ENCODE results near the gene ST6GALNAC3. TPM values are rescaled to one million over a fixed set of nuclear protein-coding genes. Genes with fewer than 3 reads are reported as not detected.

The ST6GALNAC3 gene
- total RNA-seq, 6 experiments from 2014 or later = 1.4 to 3.2 (median 2.6) TPM

GRCh38 chr1:76313304-76313703 is 238.8 kb downstream of the ST6GALNAC3 start:
- Histone ChIP-seq H3K4me3 (no peak overlapping the region), H3K4me1 (no peaks in the 10 kb centered on the region), H3K27ac (no peak overlapping the region), H3K27me3 (no peaks in the 10 kb centered on the region), H3K9me3 (peaks cover 0 to 3% (median 0%) of the 10 kb centered on the region in 4 donors), H3K36me3 (no peaks in the 10 kb centered on the region)
- 57% methylated on average over 1 of the region's 1 CpG for WGBS (ENCODE audit: insufficient coverage, low coverage, low lambda C conversion rate, missing lambda C conversion rate)
- intact Hi-C loops (cut with DNase I) = no loop called here
- ATAC-seq (no peak), DNase-seq (no peak)
- no peak for TF ChIP-seq POLR2A (IDR thresholded peaks at IDR 0.05)
- TF ChIP-seq CTCF (IDR thresholded peaks at IDR 0.05) = no peak

- Histone ChIP-seq H3K4me1 (no peaks in the 10 kb centered on the region), H3K9me3 (peaks cover 0 to 3% (median 0%) of the 10 kb centered on the region in 4 donors), H3K4me3 (no peak overlapping the region), H3K36me3 (no peaks in the 10 kb centered on the region), H3K27ac (no peak overlapping the region), H3K27me3 (no peaks in the 10 kb centered on the region)
- intact Hi-C loops (cut with DNase I) = no loop called here
- TF ChIP-seq POLR2A (IDR thresholded peaks at IDR 0.05) = no peak
- no peak for DNase-seq
- ATAC-seq = no peak
- WGBS (ENCODE audit: insufficient coverage, low coverage, low lambda C conversion rate, missing lambda C conversion rate) = 61% methylated on average over 2 of the region's 2 CpGs
Measured at GRCh38 chr1:76314730-76315129, 240.2 kb downstream of the ST6GALNAC3 start.

DNA sequence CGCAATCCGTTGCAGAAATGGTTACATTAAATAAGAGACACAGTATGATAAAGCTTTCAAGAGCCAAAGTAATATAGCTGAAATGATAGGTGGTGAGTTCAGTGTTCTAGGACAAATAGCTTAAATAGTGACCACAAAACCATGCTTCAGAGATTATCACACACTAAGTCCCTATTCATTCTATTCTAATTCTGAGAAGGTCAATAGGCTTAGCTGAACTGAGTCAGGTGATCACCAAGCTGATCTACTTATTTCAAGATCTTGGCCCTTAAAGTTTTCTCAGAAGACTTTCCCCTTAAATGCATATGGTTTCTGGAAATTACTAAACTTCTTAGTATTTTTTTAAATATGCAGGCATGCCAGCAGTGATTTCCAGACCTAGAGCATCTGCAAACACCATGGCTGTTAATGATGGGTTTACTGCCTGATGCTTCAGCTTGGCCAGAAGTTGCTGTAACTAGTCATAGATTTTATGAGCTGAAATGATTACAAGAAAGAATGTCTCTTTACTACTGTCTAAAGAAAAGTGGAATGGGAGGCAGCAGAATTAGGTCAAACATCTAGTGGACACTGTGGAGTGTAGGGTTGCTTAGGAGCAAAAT is 242.9 kb downstream of the ST6GALNAC3 start:
- Histone ChIP-seq H3K4me1 (no peaks in the 10 kb centered on the region), H3K27ac (no peak overlapping the region), H3K4me3 (no peak overlapping the region), H3K36me3 (no peaks in the 10 kb centered on the region), H3K9me3 (peaks cover 0 to 3% (median 0%) of the 10 kb centered on the region in 4 donors), H3K27me3 (no peaks in the 10 kb centered on the region)
- 49% methylated on average over 2 of the region's 2 CpGs for WGBS (ENCODE audit: insufficient coverage, low coverage, low lambda C conversion rate, missing lambda C conversion rate)
- ATAC-seq = no peak
- no peak for DNase-seq
- intact Hi-C loops (cut with DNase I) = no loop called here
- TF ChIP-seq POLR2A (IDR thresholded peaks at IDR 0.05) (no peak), CTCF (IDR thresholded peaks at IDR 0.05) (no peak)

GRCh38 chr1:76330991-76331603 is 256.6 kb downstream of the ST6GALNAC3 start:
- peak; percentile 77 to 84 (median 78) for ATAC-seq
- no peak for TF ChIP-seq POLR2A (IDR thresholded peaks at IDR 0.05)
- TF ChIP-seq CTCF (IDR thresholded peaks at IDR 0.05) = peak; percentile 81 to 94 (median 92)
- Histone ChIP-seq H3K4me1 (no peaks in the 10 kb centered on the region), H3K27me3 (no peaks in the 10 kb centered on the region), H3K36me3 (no peaks in the 10 kb centered on the region), H3K4me3 (no peak overlapping the region), H3K9me3 (no peaks in the 10 kb centered on the region), H3K27ac (no peak overlapping the region)
- no peak for DNase-seq
- 14% methylated on average over 3 of the region's 3 CpGs for WGBS (ENCODE audit: insufficient coverage, low coverage, low lambda C conversion rate, missing lambda C conversion rate)
- intact Hi-C loops (cut with DNase I) = no loop called here

DNA sequence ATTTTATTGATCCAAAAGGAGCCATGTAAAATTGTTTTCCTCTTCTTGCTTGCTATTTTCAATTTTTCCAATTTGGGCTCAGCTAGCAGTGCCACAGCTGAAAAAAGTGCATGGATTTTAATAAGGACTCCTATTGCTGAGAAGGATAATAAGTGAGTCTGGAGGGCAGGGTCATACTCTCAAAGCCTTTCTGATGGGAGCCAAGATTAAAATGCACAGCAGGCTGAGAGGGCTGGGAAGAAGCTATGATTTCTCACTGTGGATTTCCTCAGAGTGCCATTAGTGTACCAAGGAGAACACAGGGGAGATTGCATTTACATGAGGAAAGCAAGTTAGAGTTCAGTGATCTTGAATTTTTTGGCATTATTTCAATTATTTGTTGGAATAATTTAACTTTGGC is 261.3 kb downstream of the ST6GALNAC3 start:
- TF ChIP-seq POLR2A (IDR thresholded peaks at IDR 0.05) (no peak), CTCF (IDR thresholded peaks at IDR 0.05) (no peak)
- Histone ChIP-seq H3K36me3 (no peaks in the 10 kb centered on the region), H3K27me3 (no peaks in the 10 kb centered on the region), H3K9me3 (no peaks in the 10 kb centered on the region), H3K4me1 (no peaks in the 10 kb centered on the region), H3K4me3 (no peak overlapping the region), H3K27ac (no peak overlapping the region)
- intact Hi-C loops (cut with DNase I) = no loop called here
- DNase-seq (no peak), ATAC-seq (no peak)
